ENCODE measurements around the gene IL17RB. TPM values are rescaled to one million over a fixed set of nuclear protein-coding genes. Genes with fewer than 3 reads are reported as not detected.
A peak's percentile ranks its signal among the peaks of the same experiment; 100 is the strongest.

IL17RB gene
- 3.1 TPM for total RNA-seq
- long read RNA-seq, partial matches to known transcripts: 1 of 6 reads
- long read RNA-seq, other reads (novel, unspliced or antisense): 2 of 6 reads

DNA sequence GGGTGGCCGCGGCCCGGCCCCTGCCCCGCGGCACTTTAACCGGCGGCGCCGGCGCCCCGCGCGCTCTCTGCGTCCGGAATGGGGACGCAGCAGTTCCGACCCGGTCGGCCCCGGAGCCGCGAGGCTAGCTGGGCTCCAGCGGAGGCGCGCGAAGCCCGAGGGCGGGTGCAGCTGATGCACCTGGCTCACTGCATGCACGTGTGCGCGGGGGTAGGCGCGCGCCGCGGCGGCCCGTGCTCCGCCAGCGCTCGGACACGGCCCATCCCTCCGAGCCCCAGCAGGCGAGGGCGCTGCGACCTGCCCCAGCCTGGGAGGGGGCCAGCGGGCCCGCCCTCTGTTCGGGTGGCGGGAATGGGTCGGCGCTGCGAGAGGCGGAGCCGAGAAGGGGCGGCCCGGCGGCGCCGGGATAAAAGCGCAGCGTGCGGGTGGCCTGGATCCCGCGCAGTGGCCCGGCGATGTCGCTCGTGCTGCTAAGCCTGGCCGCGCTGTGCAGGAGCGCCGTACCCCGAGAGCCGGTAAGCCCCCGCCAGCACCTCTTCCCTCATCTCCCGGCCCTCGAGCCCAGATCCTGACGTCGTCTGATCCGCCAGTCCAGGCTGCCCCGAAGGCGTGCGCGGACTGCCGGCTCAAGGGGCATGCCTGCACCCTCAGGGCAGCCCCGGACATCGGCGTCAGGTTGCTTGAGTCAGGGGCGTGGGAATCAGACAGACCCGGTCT, at the start of gene IL17RB, which contains the start of gene CHDH:
Gene IL17RB (plus strand): TSS at position 435 of the 717 bp plus-strand sequence. CDS start 21 bp downstream, at position 456.
Gene CHDH (minus strand): TSS at position 286 of the 717 bp plus-strand sequence. CDS start 22,411 bp downstream, outside the sequence.
- DNase-seq (peak; percentile 83), ATAC-seq (peak; percentile 87)
- intact Hi-C loops (cut with micrococcal nuclease): no loop called here

- no peak for ATAC-seq
- intact Hi-C loops (cut with micrococcal nuclease): no loop called here
- DNase-seq: no peak
These were observed 48.2 kb upstream of the IL17RB start for GRCh38 chr3:53798144-53798543.

- ATAC-seq (no peak), DNase-seq (no peak)
These were observed 47.0 kb upstream of the IL17RB start for GRCh38 chr3:53799338-53799865.

GRCh38 chr3:53800041-53800906, 46.1 kb upstream of the IL17RB start:
- ATAC-seq (no peak), DNase-seq (no peak)
- intact Hi-C loops (cut with micrococcal nuclease): no loop called here

More at GRCh38 chr3:53799338-53799865, 47.0 kb upstream of the IL17RB start:
- intact Hi-C loops (cut with micrococcal nuclease): no loop called here

GRCh38 chr3:53801319-53801718, 45.0 kb upstream of the IL17RB start:
- ATAC-seq: no peak
- intact Hi-C loops (cut with micrococcal nuclease): no loop called here
- DNase-seq: no peak

DNA sequence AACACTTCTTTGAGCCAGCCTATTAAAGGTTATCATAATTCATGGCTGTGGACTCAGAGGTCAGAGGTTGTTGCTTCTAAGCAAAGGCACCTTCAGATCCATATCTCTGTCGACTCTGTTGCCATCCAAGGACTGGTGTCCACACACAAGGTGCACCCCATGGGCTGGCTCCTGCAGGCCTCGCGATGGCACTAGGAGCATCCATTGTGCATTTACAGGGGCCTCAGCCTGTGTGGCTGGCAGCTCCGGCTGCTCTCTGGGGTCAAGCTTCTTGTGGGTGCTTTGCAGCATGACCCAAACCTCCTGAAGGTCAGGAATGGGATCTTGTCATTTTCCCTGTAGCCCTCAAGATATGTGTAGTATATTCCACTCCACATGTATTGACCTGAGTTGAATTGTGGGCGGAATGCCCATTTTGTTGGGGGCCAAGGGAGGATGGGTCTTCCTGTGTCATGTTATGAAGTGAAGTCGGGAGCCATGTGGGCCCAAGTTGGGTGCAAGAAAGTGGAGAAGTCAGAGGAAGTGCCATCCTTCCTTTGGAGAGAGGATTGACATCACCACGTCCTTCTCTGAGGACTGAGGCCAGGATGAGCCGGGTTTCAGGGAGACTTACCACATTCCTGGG, 44.0 kb upstream of the IL17RB start:
- ATAC-seq (no peak), DNase-seq (no peak)
- intact Hi-C loops (cut with micrococcal nuclease): no loop called here

DNA sequence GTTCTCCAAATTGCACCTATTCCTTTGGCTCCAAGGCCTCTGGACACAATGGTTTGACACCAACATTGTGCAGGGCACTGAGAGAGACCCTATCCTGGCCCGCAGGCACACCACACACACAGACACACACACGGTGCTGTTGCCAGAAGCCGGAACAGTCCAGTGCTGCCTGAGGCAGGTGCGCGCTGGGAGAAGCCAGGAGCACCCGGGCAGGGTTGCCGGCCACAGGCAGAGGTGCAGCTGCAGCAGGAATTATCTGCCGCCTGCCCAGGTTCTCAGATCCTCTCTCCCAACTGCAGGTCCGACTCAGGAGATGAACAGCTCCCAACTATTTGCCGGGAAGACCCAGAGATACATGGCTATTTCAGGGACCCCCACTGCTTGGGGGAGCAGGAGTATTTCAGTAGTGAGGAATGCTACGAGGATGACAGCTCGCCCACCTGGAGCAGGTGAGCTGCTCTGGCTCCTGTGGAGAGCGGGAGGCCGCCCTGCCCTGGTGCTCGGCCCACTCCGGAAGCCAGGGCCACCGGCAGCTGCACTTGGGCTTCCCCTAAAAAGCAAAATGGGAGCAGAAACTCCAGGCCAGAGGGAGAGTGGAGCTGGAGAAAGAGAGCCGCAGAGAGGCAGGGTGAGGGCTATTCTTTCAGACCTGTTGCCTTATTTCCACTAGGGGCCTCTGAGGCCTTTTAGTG, 43.1 kb upstream of the IL17RB start:
- no peak for ATAC-seq
- intact Hi-C loops (cut with micrococcal nuclease): no loop called here
- no peak for DNase-seq

DNA sequence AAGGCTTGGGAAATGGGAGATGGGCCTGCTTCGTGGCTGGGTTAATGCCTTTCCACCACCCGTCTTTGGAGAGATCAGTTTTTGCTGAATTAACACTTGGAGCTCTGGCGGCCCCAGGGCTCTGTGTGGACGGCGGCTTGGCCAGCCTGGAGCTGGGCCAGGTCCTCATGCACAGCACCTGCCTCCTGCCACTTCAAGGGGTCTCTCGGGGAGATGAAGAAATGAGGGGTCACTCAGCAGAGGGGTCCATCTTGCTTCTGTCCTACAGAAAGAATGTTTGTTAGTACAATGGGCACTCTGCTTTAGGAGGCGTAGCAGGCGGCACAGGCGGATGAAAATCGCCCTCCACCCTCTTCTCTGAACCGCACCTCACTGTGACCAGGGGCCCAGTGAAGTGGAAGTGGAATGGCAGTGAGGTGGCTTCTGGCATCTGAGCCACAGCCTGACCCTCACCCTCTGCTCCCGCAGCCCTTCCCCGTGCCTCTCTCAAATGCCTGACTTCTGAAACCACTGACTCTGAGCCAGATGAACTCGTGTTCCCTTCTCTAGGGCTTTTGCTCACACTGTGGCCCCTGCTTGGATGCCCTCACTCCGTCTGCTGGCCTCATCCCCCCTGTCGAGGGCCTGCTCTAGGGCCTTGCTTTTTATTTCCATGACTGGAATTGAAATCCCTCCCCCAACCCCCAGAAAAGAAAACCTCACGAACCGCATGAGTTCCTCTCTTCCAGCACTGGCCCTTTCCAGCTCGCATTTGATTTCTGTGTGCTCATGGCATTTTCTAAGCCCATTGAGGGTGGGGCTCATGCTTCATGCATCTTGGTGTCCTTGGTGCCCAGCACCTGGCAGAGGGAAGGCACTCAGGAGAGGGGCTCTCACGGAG, 42.3 kb upstream of the IL17RB start:
- ATAC-seq (no peak), DNase-seq (no peak)
- intact Hi-C loops (cut with micrococcal nuclease): no loop called here

DNA sequence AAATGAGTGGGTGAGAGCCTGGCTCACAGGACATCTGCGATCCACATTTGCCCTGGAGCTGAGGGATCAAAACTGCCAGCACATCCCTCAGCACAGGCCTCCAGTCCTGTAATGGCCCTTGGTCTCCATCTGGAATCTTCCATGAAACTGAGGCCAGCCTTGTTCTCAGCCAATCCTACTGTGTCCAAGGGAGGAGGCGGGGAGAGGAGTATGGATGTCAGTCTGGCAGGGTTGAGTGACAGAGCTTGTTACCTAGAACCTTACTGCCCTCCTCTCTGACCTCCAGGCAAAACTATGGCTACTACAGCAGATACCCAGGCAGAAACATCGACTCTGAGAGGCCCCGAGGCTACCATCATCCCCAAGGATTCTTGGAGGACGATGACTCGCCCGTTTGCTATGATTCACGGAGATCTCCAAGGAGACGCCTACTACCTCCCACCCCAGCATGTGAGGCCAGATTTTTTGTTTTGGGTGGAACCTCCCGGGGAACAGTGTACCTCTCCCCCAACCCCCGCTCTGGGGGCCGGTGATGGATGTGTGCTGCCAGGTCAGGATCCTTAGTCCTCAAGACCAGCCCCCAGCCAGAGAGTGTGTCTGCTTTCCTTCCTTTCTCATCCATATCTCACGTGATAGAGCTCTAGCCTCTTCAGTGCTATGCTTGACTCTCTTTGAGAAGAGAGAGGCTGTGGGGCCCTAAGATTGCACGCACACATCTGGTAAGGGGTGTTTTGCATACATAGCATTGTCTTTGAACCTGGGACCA, 41.5 kb upstream of the IL17RB start:
- intact Hi-C loops (cut with micrococcal nuclease): no loop called here
- DNase-seq (no peak), ATAC-seq (no peak)

GRCh38 chr3:53805463-53806159, 40.8 kb upstream of the IL17RB start:
- DNase-seq (no peak), ATAC-seq (no peak)
- intact Hi-C loops (cut with micrococcal nuclease): no loop called here

DNA sequence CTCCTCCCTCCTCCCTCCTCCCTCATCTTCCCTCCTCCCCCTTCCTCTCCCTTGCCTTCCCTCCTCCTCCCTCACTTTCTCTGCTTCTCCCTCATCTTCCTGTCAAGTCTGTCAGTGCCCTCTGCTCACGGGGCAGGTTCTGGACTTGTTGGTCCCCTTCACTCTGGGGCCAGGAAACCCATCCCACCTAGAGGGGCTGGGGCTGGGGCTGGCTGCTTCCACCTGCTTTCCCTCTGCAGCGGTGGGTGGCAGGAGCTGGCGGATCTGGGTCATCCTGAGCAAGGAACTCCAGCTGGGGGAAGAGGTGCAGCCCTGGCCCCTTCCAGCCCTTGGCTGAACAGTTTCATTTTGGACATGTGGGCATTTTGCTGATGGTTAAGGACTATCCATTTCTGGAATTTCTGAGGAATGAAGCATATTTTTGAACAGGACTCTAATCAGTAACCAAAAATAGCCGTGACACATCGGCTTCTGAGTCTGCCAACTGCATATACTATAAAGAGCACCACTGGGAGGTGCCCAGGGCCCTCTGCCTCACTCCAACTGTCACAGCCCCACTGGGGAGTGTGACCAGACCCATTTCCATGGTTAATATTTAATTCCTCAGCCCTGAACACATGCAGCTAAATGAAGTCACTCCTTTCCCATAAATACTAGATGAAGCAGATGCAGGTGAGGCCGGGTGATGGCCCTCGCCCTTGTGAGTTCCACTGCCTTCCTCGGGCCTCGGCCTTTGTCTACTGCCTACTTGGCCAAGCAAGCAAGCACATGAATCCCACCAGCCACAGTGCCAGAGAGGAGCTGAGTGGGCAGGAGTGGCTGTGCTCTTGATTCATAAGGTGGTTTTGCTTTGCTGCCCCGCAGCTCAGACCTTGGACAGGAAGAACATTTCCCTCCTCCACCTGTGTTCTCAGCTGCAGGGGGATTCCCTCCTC, 39.9 kb upstream of the IL17RB start:
- ATAC-seq: peak; percentile 92
- DNase-seq: peak; percentile 47
- intact Hi-C loops (cut with micrococcal nuclease): no loop called here

DNA sequence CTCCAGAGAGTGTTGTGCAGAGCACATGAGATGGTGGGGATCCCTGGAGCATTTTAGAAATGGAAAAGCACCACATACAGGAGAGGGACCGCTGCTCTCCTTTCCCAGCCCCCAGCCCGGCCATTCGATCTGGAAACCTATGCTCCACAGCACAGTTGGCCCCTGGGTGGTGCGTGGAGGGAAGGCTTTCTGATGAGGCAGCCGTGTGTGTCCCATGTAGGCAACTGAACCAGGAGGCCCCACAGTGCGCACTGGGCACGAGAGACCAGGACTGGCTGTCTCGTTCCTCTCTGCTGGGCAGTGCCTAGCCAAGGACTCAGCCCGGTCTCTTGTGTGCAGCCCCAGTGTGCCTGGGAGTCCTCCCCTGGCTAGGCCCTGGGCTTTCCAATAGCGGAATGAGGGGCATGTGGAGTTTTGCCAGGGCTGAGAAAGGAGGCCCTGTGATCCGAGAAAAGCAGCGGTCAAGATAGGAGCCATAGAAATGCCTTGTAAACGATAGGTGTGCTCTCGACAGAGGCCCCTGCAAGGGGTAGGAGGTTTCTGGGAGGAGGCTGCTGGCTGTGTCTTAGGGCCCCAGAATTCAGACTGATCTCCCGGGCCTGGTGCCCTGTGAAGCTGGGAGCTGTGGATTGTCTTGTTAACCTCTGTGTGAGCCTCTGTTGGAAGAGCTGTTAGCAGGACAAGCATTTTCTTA, 39.1 kb upstream of the IL17RB start:
- peak; percentile 62 for ATAC-seq
- DNase-seq: no peak

GRCh38 chr3:53808496-53808895, 37.9 kb upstream of the IL17RB start:
- ATAC-seq (no peak), DNase-seq (no peak)
- intact Hi-C loops (cut with micrococcal nuclease): no loop called here

More for the DNA sequence above, 39.1 kb upstream of the IL17RB start:
- intact Hi-C loops (cut with micrococcal nuclease): no loop called here

GRCh38 chr3:53809267-53809666, 37.1 kb upstream of the IL17RB start:
- intact Hi-C loops (cut with micrococcal nuclease): no loop called here
- DNase-seq (no peak), ATAC-seq (no peak)
